Ovary (tissue), 3 donors: ENCODE results near the gene RAET1G.

Experiments
- CTCF ChIP-seq, 3 donors: fragments of 450-650 bp in 2 of 3; fragments of 200-600 bp in 1 of 3; IDR thresholded peaks; one replicate each; pipeline versions ENCODE4 v1.5.1 to v1.8.0; 2016 to 2022; ENCODE audit warnings: antibody characterized with exemption in 3 of 3, mild to moderate bottlenecking in 1 of 3
- POLR2A ChIP-seq: fragments of 450-650 bp; IDR thresholded peaks from one replicate; pipeline ENCODE4 v1.6.1; 2017; ENCODE audit warnings: antibody characterized with exemption, mild to moderate bottlenecking, moderate library complexity
- donor health status: DM: no; HTN: no; CAD: no.

GRCh38 chr6:149960488-149960887, 37.6 kb upstream of the RAET1G start:
- TF ChIP-seq CTCF (IDR thresholded peaks at IDR 0.05) (no peak), POLR2A (no peak)
